IPS-NIHi7 (cell line): ENCODE measurements around the gene SLC25A25.
"Not testable (repeated sequence)": the region's sequence is repeated elsewhere in the genome, so short reads cannot be mapped to it uniquely, and the experiment has no call there.

Source experiments
- DNase-seq: peaks from one replicate; pipeline ENCODE4 v3.0.0; 2012; ENCODE audit warnings: mixed read lengths; ENCODE audit errors: extremely low spot score

Gene SLC25A25

GRCh38 chr9:128109050-128109709 lies 41.1 kb downstream of the SLC25A25 start:
- DNase-seq: no peak

GRCh38 chr9:128111726-128112125 lies 43.7 kb downstream of the SLC25A25 start:
- not testable (repeated sequence) for DNase-seq

- DNase-seq: no peak
Observed at GRCh38 chr9:128113526-128114325, 45.7 kb downstream of the SLC25A25 start.

- no peak for DNase-seq
Observed at GRCh38 chr9:128114326-128115186, 46.5 kb downstream of the SLC25A25 start.

GRCh38 chr9:128115187-128116103 lies 47.4 kb downstream of the SLC25A25 start:
- DNase-seq: no peak

DNA sequence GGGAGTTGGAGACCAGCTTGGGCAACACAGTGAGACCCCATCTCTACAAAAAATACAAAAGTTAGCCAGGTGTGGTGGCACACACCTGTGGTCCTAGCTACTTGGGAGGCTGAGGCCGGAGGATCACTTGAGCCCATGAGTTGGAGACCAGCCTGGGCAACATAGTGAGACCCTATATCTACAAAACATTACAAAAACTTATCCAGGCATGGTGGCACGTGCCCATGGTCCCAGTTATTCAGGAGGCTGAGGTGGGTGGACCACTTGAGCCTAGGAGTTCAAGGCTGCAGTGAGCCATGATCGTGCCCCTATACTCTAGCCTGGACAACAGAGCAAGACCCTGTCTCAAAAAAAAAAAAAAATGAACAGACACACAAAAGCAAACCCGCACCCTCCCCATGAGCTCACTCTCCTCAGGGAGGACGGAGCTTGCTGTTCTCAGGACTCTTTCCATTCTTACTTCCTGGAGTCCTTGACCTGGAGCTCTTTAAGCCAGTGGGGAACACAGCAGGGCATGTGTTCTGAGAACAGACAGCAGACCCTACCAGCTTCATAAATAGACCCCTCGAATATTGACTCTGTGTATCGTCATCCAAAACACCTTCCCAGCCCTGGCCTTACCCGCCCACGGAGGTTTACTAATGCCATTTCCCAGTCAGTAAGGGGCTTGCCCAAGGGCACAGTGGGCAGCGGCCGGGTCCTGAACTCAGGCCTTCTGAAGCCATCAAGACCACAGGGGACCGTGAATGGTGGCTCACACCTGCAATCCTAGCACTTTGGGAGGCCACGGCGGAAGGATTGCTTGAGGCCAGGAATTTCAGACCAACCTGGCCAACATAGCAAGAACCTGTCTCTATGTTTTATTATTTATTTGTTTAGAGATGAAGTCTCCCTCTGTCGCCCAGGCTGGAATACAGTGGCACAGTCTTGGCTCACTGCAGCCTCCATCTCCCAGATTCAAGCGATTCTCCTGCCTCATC lies 48.4 kb downstream of the SLC25A25 start:
- DNase-seq: no peak

DNA sequence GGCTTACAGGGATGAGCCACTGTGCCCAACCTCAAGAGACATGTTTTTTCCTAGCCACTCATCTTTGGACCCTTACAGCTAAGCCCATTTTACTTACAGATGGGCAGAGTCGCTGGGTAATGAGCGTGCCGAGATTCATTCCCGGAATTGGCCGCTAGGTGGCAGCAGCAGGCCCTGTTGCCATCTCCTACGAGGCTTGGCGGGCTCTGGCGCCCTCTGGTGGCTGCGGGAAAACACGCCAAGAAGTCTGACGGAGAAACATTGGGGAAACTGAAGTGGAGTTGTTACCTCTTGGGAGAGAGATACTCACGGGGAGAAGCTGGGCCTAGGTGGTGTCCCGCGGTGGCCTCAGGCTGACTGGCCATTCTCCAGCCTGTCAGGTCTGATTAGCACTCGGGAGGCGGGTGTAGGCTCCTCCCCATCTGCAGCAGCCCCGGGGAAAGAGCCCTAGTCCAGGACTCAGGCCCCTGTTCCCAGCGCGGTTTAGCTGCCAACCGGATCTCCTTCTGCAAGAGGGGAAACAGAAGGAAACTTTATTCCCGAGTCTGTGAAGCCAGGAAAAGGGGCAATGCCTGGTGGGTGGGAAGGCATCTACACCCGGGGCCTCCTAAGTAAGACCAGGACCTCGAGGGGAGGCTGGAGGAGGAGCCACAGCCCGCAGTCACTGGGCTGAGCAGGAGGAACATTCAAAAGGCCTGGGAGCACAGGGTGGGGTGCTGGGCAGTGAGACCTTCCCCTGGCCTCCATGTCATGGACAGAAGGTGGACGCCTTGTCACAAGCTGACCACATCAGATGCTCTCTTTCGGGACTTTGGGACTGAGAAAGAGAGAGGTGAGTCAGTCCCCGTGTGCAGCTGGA lies 49.8 kb downstream of the SLC25A25 start:
- DNase-seq: peak; percentile 92

GRCh38 chr9:128118472-128118857 lies 50.4 kb downstream of the SLC25A25 start:
- no peak for DNase-seq

DNA sequence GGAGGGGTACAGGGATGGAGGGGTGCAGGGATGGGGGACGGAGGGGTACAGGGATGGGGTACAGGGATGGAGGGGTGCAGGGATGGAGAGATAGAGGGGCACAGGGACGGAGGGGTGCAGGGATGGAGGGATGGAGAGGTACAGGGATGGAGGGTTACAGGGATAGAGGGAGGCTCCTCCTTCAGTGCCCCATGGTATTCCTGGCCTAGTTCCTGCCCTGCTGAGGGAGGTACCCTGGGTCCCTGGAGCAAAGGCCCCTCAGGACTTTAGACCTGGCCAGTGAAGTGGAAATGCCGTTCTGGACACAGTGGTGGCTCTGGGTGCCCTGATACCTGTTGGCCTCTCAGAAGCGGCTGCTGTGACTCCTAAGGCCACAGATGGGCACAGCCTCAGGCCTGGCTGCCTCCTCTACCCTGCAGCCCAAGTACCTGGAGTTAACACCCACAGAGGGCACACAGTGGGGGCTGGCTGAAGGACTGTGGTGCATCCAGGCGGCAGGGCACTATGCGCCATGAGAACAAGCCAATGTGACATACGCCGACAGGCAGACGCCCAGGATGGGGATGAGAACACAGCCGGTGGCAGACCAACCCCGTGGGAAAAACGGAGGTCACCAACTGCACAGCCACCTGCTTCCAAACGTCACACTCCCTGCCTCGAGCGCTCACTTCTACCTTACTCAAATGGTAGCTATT lies 51.1 kb downstream of the SLC25A25 start:
- DNase-seq: no peak

DNA sequence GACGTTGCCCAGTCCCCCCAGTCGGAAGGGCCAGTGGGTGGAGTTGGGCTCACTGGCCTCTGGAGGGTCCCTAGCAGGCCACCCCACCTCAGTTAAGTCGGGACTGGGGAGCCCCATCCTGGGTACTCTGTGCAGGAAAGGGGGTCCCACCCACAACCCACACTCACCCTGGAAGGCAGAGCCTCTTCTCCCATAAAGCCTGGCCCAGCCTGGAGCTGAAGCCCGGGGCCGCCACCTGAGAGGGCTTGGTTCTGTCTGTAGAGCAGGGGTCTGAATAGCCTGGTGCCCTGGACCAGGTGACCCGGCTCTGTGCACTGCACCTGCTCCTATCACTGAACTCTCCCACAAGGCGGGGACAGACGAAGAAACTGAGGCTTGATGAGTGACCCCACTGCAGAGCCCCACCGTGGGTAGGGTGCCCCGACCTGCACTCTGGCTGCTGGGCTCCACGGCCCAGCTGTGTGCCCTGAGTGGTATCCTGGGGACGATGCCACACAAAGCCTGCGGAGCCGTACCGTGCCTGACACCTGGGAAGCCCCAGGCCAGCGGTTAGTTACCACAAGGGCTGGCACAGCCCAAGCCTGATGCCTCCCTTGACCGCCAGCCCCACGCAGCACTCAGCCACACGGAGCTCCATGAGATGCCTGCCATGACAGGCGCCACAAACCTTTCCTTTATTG lies 52.2 kb downstream of the SLC25A25 start:
- DNase-seq: no peak

GRCh38 chr9:128120741-128121465 lies 52.9 kb downstream of the SLC25A25 start:
- DNase-seq: no peak

GRCh38 chr9:128121466-128121810 lies 53.4 kb downstream of the SLC25A25 start:
- DNase-seq: no peak

DNA sequence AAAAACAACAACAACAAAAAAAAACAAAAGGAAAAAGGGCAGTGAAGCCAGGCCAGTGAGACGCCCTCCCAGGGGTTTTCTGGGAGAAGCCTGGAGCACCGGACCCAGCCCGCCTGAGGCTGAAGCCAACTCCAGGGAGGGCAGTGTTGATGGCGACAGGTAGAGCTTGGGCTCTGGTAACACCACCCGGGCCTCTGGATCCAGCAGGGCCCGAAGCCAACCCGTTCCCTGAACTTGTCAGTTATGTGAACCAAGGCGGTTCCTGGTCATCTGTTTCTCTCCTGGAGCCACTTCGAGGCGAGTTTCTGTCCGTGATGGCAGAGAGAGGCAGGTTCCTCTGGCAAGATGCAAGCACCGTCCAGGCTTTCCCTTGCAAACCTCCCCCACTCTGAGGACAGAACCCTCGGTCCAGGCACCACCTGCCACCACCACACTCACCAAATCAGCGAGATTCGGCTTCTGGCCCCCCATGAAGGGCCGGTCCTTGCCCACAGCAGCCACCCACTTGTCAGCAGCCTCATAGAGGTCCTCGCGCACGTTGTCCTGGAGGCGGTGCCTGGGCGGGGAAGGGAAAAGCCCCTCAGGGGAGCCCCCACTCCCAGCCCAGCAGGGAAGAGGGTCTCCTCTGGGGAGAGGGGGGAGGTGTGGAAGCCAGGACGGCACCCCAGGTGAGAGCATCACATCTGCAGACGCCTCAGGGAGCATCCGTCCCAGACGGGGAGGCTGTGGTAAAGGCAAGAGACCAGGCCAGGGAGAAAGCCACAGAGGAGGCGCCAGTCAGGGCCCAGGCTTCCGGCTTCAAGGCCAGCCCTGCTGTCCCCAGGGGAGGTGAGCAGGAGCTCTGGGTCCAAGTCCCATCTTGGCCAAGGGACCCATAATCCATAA lies 54.1 kb downstream of the SLC25A25 start:
- no peak for DNase-seq

DNA sequence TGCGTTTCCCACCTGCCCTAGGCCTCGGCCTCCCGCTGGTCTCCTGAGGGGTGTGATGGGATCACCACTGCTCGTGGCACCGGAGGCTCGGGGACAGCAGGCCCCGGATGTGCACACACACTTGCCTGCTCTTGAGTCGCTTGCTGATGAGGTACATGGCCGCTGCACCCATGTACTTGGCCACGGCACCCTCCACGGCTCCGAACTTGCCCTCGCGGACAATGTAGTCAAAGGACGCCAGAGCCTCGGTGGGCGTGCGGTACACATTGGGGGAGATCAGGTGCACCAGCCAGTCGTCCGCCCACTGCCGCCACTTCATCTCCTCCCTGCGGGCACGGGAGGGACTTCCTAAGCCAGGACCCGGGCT lies 54.8 kb downstream of the SLC25A25 start:
- no peak for DNase-seq

DNA sequence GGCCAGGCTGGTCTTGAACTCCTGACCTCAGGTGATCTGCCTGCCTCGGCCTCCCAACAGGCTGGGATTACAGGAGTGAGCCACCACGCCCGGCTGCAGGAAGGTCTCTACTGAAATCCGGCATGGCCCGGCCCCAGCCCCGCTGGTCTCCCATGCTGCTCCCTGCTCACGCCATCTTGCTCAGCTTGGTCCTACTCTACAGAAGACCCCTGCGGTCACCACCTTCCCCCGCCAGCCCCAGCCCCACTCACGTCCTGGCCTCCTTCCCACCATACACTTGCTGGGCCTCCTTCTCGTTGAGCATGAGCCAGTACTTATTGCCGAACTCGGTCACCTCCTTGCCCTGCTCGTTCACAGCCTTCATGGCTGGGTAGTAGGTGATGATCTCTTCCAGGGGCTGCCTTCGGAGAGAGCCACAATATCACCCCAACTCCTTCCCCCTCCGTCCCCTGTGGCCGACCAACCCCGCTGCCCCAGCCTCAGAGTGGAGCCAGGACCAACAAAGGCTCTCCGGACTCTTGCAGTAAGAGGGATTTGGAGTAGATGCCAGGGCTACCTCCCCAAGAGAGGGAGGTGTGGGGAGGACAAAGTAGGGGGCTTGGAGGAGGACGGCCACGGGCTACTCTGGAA lies 55.5 kb downstream of the SLC25A25 start:
- DNase-seq: no peak

- no peak for DNase-seq
Observed at GRCh38 chr9:128124451-128124850, 56.4 kb downstream of the SLC25A25 start.
